Fibroblast of gingiva (primary cell): ENCODE measurements around the gene CISD2.
A peak's percentile ranks its signal among the peaks of the same experiment; 100 is the strongest.
"Not testable (repeated sequence)": the region's sequence is repeated elsewhere in the genome, so short reads cannot be mapped to it uniquely, and the experiment has no call there.

Source experiments
- DNase-seq: peaks from one replicate; pipeline ENCODE4 v3.0.0-alpha.2; 2011; ENCODE audit warnings: low read depth

The CISD2 gene

DNA sequence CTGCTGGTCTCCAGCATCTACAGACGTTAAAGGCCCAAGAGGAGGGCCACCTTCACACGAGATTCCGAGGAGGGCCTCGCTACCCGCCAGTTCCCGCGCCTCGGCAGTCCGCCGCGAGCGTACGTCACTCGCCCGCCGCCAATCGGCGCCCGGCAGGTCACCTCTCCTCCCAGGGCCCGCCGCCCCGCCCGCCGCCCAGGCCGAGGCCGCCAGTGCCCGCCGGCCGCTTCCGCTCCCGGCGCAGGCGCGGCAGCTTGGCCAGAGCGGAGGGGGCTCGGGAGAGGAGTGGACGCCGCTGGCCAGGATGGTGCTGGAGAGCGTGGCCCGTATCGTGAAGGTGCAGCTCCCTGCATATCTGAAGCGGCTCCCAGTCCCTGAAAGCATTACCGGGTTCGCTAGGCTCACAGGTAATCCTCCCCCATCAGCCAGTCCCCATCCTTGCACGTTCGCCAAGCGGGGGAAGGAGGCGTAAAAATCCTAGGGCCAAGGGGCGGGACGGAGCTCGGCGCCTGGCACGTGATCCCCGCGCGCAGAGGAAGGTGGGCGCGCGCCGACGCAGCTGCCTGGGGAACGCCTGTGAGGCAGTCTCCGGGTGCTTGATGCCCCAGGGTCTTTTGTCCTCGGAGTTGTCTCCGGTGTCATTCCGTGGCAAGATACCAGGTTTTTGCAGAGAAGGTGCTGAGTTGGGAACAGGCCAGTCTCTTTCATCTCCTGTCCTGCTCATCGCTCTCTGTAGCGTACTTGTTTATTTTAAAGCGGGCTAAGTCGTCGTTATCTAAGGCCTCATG lies at the start of gene CISD2:
Gene CISD2, plus strand, starts transcription at position 212 of the 788 bp plus-strand sequence. Its CDS starts 93 bp downstream, at position 305.
- peak; percentile 90 for DNase-seq

GRCh38 chr4:102819100-102819499 lies 49.7 kb upstream of the CISD2 start:
- not testable (repeated sequence) for DNase-seq

GRCh38 chr4:102819588-102820365 lies 49.0 kb upstream of the CISD2 start:
- no peak for DNase-seq

GRCh38 chr4:102823464-102823863 lies 45.3 kb upstream of the CISD2 start:
- DNase-seq: no peak

DNA sequence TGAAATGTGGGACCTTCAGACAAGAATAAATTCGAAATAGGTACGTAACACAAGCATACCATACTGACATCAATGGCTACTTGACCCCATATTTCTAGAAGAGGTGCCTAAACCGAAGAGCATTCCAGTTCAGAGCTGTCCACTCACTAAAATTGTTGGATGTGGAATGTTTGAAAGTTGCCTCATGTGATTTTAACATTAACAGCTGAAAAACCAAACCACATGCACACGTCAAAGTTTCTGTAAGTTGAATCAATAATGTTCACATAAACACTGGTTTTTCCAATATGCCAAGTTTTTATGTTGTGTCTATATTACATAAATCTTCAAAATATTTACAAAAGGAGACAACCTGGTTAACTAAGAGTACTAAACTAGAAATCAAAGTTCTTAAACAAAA lies 44.9 kb upstream of the CISD2 start:
- peak; percentile 3 for DNase-seq

DNA sequence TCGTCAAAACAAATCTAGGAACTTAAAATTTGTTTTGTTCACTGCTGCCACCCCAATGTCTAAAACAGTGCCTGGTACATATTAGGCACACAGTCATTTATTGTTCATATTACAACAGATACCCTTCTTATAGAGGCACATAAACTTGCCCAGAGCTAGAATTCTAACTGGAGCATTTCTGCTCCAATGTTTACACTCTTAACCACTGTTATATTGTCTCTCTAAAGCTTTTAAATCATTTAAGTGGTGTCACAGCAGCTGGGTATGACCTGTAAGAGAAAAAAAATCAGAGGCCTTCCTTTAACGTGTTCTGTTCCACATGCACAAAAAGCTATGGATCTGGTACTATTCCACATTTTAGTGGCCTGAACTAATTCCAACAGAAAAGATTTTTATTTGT lies 44.4 kb upstream of the CISD2 start:
- no peak for DNase-seq

DNA sequence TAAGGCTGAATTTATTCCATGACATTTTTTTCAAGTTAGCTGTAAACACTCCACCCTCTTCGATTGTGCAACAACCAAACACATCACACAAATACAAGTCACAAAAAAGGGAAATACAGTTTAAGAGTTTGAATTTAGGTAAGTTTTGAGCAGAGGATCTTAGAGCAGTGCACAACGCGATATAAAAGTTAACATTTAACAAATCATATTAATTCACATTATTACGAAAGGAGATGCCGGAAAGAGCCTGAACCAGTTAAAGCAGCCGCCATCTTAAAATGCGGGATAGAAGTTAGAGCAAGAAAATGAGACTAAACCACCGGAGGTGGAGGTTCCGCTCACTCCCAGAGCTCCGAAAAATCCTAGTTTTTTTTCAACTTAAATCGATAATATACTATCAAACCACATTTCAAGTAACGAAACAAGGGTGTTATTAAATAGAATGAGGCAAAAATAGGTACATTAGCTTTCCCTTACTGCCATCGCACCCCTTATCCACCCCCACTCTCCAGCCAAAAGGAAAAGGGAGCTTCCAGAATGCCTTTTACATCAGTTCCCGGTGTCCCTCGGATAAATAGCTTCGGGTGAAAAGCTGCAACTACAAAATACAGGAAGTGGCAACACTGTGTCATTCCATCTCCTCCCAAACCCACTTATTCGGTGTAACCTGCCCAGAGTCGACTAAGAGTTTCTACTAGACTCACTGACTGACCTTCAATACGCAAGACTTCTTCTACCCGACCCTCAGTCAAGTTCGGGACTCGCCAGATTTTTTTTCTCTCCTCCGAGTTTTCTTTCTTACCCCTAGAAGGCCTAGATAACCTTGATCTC lies 43.3 kb upstream of the CISD2 start:
- peak; percentile 70 for DNase-seq

- no peak for DNase-seq
Measured at GRCh38 chr4:102826105-102826889, 42.5 kb upstream of the CISD2 start.

DNA sequence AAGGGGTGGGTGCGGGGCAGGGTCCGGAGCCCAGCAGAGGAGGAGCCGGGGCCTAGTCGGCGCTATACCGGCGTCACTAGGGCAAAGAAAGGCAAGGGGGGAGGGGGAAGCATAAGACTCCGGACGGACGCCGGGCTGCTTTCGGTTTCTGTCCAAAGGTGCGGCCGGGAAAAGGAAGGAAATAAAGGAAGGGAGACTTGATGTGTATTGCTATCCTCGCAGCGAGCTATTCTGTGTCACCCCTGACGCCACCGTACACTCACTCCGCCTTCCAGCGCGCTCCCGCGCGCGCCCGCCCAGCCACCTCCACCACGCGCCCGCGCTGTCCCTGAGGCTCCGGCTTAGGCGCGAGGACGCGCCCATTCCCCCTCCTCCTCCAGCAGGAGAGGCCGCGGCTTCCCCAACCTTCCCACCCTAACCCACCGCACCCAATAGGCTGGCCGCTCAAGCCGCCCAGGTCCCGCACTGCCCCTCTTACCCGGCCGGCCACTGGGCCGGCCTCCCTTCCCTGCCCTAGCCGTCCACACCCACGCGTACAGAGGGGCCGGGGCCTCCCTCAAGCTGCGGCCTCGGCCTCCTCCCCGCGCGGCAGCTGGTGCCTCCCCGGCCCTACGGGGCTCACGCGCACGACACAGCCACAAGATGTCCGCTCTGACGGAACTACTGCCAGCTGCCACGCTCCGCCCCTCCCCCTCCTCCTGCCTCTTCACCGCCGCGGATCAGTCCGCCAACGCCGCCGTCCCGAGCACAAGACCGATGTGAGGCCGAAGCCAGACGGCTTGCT lies 41.7 kb upstream of the CISD2 start, which contains the start of gene UBE2D3:
Gene UBE2D3, minus strand, starts transcription at position 662 of the 784 bp plus-strand sequence. CDS start 1,043 bp downstream, outside the sequence.
- DNase-seq: peak; percentile 99

DNA sequence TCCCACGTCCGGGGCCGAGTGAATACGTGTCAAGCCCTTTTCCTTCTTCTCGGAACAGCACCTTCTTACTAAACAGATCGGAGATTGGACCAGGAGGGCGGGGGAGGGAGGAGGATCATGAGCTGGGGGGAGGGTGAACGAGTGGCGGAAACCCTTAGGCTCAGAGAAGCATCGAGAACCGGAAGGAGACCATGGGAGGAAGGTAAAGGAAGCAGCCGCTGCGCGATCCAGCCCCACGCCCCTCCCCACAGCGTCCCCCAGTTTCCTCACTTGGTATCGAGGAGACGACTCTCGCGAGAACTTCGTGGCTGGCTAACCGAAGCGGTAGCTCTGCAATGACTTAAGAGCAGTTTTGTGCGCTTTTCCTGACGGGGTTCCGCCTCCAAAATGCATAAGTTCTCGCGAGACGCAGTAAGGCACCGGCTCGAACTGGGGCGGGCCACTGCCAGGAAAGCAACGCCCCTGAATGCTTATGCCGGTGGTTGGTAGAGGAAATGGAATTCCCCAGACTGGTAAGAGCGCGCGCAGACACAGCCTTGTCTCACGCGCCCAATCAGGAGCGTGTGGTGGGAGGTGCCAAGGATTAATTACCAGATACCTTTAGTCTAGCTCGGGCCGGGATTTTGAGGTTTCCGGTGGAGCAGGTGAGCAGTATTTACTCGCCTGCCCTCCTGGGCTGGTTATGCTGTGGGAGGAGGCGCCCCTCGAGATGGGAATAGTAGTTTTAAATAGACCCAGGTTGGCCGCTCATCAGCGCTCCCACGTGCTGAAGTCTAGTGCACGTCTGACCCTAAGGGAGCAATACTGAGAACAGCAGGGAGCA lies 40.9 kb upstream of the CISD2 start:
- DNase-seq: peak; percentile 100

GRCh38 chr4:102828497-102828808 lies 40.3 kb upstream of the CISD2 start:
- no peak for DNase-seq

DNA sequence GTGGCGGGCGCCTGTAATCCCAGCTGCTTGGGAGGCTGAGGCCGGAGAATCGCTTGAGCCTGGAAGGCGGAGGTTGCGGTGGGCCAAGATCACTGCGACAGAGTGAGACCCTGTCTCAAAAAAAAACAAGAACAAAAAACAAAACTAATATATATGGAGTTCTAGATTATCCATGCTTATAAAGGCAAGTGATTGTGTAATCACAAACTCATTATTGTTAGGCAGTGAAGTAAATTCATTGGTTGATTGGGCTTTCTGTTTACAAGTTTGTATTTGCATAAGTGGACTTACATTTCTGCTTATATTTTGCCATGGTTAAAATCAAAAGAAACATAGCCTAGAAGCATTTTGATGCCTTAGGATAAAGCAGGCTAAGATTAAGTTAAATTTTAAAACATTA lies 39.0 kb upstream of the CISD2 start:
- no peak for DNase-seq

DNA sequence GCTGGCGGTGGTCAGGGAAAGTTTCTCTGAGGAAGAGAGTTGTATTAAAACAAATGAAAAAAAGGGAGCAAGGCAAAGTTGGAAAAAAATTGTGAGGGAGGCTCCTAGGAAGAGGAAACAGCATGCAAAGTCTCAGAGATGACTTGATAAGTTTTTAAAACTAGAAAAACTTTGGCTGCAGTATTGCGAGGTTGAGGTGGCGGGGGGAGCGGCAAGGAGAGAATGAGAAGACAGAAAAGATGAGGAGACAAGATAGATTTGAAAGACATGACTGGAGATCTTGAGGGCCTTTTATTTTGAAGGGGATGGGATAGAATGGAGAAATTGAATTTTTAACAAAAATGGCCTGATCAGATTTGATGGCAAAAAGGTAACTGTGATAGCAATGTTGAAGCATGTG lies 36.7 kb upstream of the CISD2 start:
- no peak for DNase-seq

- DNase-seq: no peak
Measured at GRCh38 chr4:102832667-102833066, 36.1 kb upstream of the CISD2 start.

- no peak for DNase-seq
Measured at GRCh38 chr4:102836596-102836995, 32.2 kb upstream of the CISD2 start.

DNA sequence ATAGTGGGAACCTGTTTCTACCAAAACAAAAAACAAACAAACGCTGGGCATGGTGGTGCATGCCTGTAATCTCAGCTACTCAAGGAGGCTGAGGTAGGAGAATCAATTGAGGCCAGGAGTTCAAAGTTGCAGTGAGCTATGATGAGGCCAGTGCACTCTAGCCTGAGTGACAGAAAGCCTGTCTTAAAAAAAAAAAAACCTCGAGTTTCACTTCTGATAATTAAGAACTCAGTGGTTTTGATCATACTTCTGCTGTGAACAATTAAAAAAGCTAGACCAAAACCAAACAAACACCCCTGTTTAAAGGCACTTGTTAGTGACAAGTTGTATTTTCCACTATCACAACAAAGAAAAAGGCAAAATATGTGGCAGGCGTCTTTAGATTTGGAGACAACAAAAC lies 26.4 kb upstream of the CISD2 start:
- no peak for DNase-seq

- DNase-seq: no peak
Measured at GRCh38 chr4:102843273-102843672, 25.5 kb upstream of the CISD2 start.

- no peak for DNase-seq
Measured at GRCh38 chr4:102843938-102844337, 24.9 kb upstream of the CISD2 start.

GRCh38 chr4:102847687-102848086 lies 21.1 kb upstream of the CISD2 start:
- no peak for DNase-seq

GRCh38 chr4:102849579-102850104 lies 19.1 kb upstream of the CISD2 start:
- no peak for DNase-seq
